HG02623 (cell line): ENCODE measurements around the gene SEH1L.
A peak's percentile ranks its signal among the peaks of the same experiment; 100 is the strongest.
"Not testable (repeated sequence)": the region's sequence is repeated elsewhere in the genome, so short reads cannot be mapped to it uniquely, and the experiment has no call there.

Source experiments
- ATAC-seq: cut with Tn5 transposase; IDR thresholded peaks from one replicate; pipeline ENCODE4 v1.9.1; 2021; ENCODE audit warnings: moderate library complexity; ENCODE audit not compliant: unreplicated experiment

The SEH1L gene

DNA sequence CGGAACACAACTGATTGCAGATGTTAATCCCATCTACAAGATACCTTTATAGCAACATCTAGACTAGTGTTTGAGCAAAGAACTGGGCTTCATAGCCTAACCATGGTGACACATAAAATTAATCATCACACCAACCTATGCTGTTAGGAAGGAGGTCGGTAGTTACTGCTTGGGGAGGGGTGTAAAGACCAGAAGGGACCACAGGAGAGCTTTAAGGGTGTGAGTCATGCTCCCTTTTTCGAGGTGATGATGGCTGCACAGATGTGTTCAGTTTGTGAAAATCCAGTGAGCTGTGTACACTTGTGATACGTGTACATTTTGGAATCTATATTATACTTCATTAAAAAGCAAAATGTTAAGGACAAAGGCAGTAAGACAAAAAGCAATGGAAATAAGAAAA, 4.6 kb upstream of the SEH1L start:
- no peak for ATAC-seq

DNA sequence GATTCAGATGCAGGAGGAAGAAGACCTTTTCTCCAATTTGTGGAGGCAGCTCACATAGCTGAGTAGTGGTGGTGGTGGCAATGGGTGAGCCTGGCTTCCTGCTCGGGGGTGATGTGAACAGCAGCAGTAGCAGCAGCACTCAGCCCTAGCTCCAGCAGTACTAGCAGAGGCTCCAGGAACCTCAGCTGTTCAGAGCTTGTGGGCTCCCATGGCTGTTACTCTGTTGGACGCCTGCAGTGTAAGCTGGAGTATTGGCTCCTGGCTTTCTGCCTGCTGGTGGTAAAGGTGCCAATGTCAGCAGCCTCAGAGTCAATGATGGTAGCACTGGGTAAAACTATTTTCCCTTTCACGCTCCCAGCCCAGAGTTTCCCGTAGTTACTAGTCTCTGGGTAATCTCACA, 3.1 kb upstream of the SEH1L start:
- ATAC-seq, result no peak

DNA sequence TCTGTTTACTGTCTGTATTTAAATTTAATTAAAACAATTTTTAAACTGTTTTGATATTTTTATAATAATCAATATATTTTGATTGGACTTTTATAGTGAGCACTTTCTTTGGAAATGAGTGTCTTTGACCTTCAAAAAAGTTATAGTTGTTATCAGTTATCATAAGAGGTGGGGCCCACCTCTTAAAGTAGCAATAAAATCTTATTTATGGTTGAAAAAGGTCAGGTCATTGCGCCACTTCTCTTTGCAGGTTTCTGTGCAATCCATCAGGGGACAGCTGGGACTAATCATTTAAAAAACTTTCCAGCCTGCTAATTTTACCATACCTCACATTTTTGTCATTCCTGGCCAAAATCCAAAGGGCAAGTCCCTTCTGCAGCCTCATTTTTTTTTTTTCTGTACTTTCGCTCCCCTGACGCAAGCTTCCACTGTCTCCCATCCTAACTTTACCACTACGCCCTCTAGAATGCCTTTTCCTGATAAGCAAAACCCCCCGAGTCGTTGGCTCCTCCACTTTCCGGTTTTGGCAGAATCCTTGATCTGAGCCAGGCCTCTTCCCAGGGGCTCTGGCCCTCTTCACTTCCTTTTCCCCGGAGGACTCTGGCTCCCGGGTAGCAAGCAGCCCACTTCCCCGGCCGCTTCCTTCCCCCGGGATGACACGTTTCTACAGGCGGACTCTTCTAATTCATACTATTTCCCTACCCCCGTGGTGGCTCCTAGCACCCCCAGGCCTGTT, 1.1 kb upstream of the SEH1L start:
- no peak for ATAC-seq

DNA sequence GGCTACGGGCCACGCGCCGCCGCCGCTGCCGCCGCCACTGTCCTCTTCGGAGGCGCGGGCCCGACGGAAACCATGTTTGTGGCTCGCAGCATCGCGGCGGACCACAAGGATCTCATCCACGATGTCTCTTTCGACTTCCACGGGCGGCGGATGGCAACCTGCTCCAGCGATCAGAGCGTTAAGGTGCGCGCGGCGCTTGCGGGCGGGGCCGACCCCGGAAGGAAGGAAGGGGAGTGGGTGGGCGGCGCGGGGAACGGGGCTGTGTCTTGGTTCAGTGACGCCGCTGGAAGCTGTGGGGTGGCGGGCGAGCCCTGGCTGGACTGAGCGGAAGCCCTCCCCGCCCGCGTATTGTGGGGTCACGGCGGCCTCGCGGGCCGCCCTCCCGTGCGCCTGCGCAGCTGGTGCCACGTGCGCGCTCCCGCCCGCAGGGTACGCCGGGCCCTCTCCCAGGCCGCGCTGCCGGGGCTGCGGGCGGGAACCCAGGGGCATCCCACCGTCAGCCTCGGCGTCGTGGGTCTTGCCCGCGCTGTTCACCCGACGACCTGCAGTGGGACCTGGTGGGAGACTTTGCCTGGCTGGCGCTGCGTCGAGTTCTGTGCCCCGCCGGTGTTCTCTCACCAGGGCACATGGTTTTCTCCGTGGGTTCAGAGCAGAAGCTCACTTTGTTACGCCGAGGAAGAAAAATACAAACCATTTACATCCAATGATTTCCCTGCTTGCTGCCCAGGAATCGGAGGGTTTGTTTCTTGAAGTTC, 416 bp downstream of the SEH1L start:
- ATAC-seq, result peak; percentile 74

DNA sequence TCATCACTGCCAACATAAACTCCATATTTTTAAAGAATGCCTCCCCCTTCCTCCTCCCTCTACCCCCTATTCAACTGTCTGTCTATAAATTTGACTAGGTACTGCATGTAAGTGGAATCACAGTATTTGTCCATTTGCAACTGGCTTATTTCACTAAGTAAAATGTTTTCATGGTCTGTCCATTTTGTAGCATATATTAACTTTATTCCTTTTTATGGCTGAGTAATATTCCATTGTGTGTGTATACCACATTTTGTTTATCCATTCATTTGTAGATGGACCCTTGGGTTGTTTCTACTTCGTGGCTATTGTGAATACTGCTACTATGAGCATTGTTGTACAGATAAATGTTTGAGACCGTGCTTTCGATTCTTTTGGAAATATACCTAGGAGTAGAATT, 10.7 kb downstream of the SEH1L start:
- ATAC-seq, result no peak

GRCh38 chr18:12960395-12960794, 12.6 kb downstream of the SEH1L start:
- no peak for ATAC-seq

DNA sequence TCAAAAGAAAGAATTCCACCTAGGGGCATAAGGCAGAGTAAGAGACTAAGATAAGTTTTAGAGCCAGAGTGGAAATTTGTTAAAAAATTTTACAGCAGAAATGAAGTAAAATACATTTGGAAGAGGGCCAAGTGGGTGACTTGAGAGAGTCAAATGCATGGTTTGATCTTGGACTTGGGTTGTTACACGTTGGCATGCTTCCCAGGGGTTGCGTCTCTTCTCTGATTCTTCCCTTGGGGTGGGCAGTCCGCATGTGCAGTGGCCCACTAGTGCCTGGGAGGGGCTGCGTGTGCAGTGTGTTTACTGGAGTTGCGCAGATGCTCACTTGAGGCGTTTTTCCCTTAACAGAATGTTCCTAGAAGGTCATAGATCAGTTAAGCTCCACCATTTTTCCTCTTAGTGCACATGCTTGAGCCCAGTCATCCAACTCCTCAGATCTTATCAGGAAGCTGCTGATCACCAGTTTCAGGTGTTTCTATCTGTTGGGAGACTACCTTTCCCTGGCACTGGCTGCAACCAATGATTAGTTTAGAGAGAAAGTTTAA, 13.1 kb downstream of the SEH1L start:
- no peak for ATAC-seq

DNA sequence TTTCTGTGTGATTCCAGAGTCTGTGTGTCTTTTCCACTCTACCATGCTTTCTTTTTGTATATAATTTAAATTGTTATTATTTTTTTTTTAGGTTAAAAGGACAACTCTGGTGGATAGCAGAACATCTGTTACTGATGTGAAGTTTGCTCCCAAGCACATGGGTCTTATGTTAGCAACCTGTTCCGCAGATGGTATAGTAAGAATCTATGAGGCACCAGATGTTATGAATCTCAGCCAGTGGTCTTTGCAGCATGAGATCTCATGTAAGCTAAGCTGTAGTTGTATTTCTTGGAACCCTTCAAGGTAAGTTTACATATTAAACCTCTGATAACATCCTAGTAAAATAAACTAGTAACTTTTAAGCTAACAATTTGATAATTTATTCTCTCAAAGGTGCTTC, 15.3 kb downstream of the SEH1L start:
- no peak for ATAC-seq

DNA sequence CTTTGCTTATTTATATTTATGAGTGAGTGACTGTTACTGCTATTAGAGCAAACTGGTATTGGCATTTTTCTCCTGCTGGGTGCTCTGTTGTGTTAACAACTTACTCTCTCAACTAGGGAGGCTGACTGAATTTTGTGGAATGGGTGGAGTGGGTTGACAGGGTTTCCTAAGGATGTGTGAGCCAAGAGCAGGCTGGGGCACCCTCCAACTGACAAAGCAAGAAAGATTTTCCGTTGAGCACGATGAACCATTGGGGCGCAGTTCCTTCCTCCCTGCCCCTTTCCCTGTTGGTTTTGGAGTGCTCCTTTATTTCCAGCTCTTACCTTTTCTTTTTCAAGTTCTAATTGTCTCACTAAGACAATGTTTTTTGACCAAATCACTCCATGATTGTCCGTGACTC, 20.3 kb downstream of the SEH1L start:
- ATAC-seq, result no peak

GRCh38 chr18:12968619-12969018, 20.8 kb downstream of the SEH1L start:
- ATAC-seq, result no peak

DNA sequence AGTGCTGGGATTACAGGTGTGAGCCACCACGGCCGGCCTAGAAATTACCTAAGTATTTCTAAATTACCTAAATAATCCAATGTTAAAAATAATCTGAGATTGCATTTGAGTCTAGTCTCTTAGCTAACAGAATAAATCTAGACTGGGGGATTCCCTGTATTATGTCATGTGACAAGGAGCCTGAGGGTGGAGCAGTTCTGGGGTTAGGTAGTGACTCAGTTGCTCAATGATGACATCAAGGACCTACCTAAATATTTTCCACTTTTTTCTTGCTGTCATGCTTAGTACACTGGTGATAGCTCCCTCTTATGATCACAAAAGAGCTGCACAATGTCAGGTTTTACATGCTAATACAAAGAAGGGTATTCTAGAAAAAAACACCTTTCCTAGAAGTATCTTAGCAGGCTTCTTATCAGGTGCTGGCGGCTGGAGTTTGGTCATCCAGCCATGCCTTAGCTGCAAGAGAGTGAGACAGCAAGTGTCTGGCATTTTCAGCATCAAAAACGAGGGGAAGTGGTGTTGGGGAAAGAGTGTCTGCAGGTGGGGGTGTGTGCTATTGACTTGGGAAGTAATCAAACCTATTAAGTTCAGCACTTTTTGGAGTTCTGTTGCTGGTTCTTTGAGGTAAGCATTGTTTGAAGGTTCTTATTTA, 25.9 kb downstream of the SEH1L start:
- ATAC-seq, result no peak

DNA sequence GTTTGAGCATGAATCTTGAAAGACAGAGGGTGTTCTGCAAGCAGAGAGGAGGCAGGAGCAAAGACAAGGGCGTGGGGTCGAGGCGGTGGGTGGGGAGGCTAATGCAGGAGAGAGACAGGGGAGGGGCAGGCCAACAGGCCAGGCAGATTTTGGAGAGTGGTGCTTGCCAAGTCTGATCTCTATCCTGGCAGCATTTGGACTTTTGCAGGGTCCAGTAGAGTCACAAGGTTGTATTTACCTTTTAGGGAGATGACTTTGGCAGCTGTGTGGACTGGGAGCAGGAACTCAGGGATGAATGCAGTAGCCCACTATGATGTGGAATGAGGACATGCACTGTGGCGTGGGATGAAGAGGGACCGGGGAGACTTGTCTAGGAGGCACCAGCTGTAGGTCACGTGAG, 27.7 kb downstream of the SEH1L start:
- no peak for ATAC-seq

- ATAC-seq, result no peak
These were observed 28.5 kb downstream of the SEH1L start for GRCh38 chr18:12976305-12976704.

DNA sequence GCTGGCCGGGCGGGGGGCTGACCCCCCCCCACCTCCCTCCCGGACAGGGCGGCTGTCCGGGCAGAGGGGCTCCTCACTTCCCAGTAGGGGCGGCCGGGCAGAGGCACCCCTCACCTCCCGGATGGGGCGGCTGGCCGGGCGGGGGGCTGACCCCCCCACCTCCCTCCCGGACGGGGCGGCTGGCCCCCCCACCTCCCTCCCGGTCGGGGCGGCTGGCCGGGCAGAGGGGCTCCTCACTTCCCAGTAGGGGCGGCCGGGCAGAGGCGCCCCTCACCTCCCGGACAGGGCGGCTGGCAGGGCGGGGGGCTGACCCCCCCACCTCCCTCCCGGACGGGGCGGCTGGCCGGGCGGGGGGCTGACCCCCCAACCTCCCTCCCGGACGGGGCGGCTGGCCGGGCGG, 32.3 kb downstream of the SEH1L start:
- ATAC-seq, result not testable (repeated sequence)

- ATAC-seq, result no peak
These were observed 41.7 kb downstream of the SEH1L start for GRCh38 chr18:12989397-12990122.

DNA sequence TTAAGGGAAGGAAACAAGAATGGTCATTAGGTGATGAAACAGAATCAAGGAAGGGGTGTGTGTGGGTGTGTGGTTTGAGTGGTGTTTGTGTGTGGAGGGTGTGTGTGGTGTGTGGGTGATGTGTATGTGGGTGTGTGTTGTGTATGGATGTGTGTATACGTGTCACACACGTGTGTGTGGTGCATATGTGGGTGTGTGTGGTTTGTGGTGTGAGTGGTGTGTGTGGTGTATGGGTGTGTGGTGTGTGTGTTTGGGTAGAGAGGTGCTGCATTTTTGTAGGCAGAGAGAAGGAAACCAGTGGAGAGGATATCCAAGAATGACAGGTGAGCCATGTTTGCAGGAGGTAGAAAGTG, 42.3 kb downstream of the SEH1L start:
- no peak for ATAC-seq

DNA sequence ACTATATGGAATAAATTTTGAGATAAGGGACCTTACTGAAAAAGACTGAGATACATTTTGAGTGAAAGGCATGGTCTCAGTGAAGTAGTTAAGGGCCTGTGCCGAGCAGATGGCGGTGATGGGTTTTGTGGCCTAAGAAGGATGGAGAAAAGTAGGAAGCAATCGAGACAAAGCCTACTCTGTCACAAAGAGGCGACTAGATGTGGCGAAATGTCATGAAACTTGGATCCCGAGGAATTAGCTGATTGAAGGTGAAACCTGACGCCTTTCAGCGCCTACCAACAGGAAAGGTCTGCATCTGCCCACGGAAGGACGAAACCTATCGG, 42.8 kb downstream of the SEH1L start:
- peak; percentile 0 for ATAC-seq

DNA sequence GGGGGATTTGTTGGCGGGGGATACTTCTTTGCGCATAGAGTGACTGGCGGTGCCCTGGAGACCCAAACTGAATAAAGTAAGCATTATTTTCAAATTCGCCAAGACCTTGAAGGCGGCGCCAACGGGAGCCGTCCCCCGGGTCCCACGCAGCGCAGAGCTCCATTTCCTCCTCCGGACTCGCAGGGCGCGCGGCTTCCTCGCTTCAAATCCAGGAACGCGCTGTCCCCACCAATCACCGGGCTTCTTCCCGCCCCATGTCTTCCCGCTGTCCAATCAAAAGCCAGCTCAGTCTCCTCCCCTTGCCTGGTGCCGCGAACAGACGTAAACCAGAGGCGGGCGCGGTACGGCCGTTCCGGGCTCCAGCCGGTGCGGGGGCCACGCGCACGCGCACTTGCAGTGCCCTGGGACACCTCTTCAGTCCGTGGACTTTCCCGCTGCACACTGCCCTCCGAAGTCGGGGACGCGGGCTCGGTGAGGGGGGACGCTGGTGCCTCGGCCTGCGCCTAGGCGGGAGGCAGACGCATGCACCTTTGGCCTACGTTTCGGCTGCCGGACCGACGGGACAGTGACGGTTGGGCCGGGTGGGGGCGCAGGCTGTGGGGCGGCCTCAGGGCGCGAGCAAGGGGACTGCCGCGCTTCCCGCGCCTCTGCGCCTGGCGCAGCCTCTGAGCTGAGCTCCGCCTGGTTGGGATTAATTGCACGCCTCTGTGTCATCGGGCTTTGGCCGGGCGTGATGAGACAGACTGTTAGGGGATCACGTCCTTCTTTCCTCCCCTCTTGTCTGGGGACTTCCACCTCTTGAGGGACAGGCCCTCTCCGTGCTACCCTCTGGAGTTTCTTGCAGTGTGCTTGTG, 43.4 kb downstream of the SEH1L start, which contains the start of gene CEP192:
TSS of gene CEP192 (plus strand) at position 396 of the 854 bp plus-strand sequence. CDS start 8,063 bp downstream, outside the sequence.
- ATAC-seq, result peak; percentile 86

DNA sequence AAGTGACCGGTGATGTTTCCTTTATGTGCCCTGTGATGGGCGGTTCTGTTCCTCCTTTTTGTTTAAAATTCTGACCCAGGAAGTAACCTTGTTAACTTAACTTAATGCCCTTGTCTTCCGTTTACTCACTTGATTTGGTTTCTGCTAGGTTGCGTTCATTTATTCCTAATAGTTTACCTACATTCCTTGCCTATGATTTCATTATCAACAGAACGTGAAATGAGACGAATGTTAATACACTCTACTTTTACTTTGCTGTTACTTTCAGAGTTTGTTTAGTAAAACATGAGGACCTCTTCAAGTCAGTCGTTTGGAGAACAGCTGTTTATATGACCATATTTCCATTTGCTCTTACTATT, 44.0 kb downstream of the SEH1L start:
- no peak for ATAC-seq

DNA sequence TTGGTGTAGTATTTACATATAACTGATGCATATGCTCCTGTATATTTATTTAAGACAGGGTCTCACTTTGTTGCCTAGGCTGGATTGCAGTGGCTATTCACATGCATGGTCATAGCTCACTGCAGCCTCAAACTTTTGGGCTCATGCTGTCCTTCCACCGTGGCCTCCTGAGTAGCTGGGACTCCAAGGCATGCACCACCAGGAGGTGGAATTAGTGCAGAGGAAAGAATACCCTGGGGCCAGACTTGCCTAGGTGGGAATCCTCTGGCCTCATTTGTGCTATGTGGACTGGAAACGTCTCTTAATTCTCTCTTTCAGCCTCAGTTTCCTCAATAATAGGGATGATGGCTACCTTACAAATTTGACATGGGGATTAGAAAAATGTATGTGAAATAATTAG, 45.6 kb downstream of the SEH1L start:
- no peak for ATAC-seq
